ENCODE measurements around the gene OR2L13. TPM values are rescaled to one million over a fixed set of nuclear protein-coding genes. Genes with fewer than 3 reads are reported as not detected.
"Not testable (repeated sequence)": the region's sequence is repeated elsewhere in the genome, so short reads cannot be mapped to it uniquely, and the experiment has no call there.

The OR2L13 gene
- not detected for total RNA-seq

- ATAC-seq (replicated peaks) = no peak
- no peaks in the 10 kb centered on the region for H3K4me1 Mint-ChIP-seq
- H3K4me3 Mint-ChIP-seq = no peak within 1 kb of the TSS
- H3K9me3 Mint-ChIP-seq = peaks cover 16% of the 10 kb centered on the region
- no peak within 1 kb of the TSS for H3K27ac Mint-ChIP-seq
- H3K27me3 Mint-ChIP-seq = no peaks in the 10 kb centered on the region
- no peaks in the 10 kb centered on the region for H3K36me3 Mint-ChIP-seq (ENCODE audit: low read depth)
These were observed at the start of gene OR2L13 for GRCh38 chr1:248094884-248095283. Gene OR2L13, plus strand, starts transcription at chr1:248095184. Its CDS starts 4,192 bp downstream, at chr1:248099376.

GRCh38 chr1:248045209-248045608, 49.8 kb upstream of the OR2L13 start:
- H3K9me3 Mint-ChIP-seq = peaks cover 10% of the 10 kb centered on the region
- ATAC-seq (replicated peaks) = no peak
- no peaks in the 10 kb centered on the region for H3K36me3 Mint-ChIP-seq (ENCODE audit: low read depth)
- H3K27ac Mint-ChIP-seq = no peak overlapping the region
- H3K27me3 Mint-ChIP-seq = no peaks in the 10 kb centered on the region
- H3K4me3 Mint-ChIP-seq = no peak overlapping the region
- H3K4me1 Mint-ChIP-seq = no peaks in the 10 kb centered on the region

GRCh38 chr1:248046536-248046935, 48.4 kb upstream of the OR2L13 start, which contains the start of gene OR2L3:
Gene OR2L3, plus strand, starts transcription at chr1:248046836. Its CDS starts 13,846 bp downstream, at chr1:248060682.
- no peak for ATAC-seq (replicated peaks)
- peaks cover 10% of the 10 kb centered on the region for H3K9me3 Mint-ChIP-seq
- H3K27me3 Mint-ChIP-seq = no peaks in the 10 kb centered on the region
- H3K36me3 Mint-ChIP-seq (ENCODE audit: low read depth) = no peaks in the 10 kb centered on the region
- H3K4me1 Mint-ChIP-seq = no peaks in the 10 kb centered on the region
- no peak within 1 kb of the TSS for H3K4me3 Mint-ChIP-seq
- H3K27ac Mint-ChIP-seq = no peak within 1 kb of the TSS

GRCh38 chr1:248047008-248047407, 48.0 kb upstream of the OR2L13 start:
- H3K4me1 Mint-ChIP-seq = no peaks in the 10 kb centered on the region
- H3K4me3 Mint-ChIP-seq = no peak overlapping the region
- H3K27ac Mint-ChIP-seq = no peak overlapping the region
- H3K27me3 Mint-ChIP-seq = no peaks in the 10 kb centered on the region
- H3K9me3 Mint-ChIP-seq = peaks cover 10% of the 10 kb centered on the region
- no peaks in the 10 kb centered on the region for H3K36me3 Mint-ChIP-seq (ENCODE audit: low read depth)
- no peak for ATAC-seq (replicated peaks)

- H3K27ac Mint-ChIP-seq = no peak overlapping the region
- peaks cover 6% of the 10 kb centered on the region for H3K9me3 Mint-ChIP-seq
- no peaks in the 10 kb centered on the region for H3K36me3 Mint-ChIP-seq (ENCODE audit: low read depth)
- no peak overlapping the region for H3K4me3 Mint-ChIP-seq
- H3K27me3 Mint-ChIP-seq = no peaks in the 10 kb centered on the region
- no peaks in the 10 kb centered on the region for H3K4me1 Mint-ChIP-seq
- no peak for ATAC-seq (replicated peaks)
These were observed 40.3 kb upstream of the OR2L13 start for GRCh38 chr1:248054671-248055070.

- Mint-ChIP-seq H3K9me3 (peaks cover 6% of the 10 kb centered on the region), H3K4me1 (no peaks in the 10 kb centered on the region), H3K36me3 (ENCODE audit: low read depth) (no peaks in the 10 kb centered on the region), H3K4me3 (no peak overlapping the region), H3K27me3 (no peaks in the 10 kb centered on the region), H3K27ac (no peak overlapping the region)
- no peak for ATAC-seq (replicated peaks)
These were observed 39.7 kb upstream of the OR2L13 start for GRCh38 chr1:248055261-248055660.

- Mint-ChIP-seq H3K9me3 (peaks cover 18% of the 10 kb centered on the region), H3K27ac (no peak overlapping the region), H3K4me3 (no peak overlapping the region), H3K4me1 (no peaks in the 10 kb centered on the region), H3K36me3 (ENCODE audit: low read depth) (no peaks in the 10 kb centered on the region), H3K27me3 (no peaks in the 10 kb centered on the region)
- ATAC-seq (replicated peaks) = no peak
These were observed 29.9 kb upstream of the OR2L13 start for GRCh38 chr1:248065071-248065470.

- no peaks in the 10 kb centered on the region for H3K4me1 Mint-ChIP-seq
- no peak overlapping the region for H3K27ac Mint-ChIP-seq
- no peaks in the 10 kb centered on the region for H3K36me3 Mint-ChIP-seq (ENCODE audit: low read depth)
- ATAC-seq (replicated peaks) = no peak
- no peak overlapping the region for H3K4me3 Mint-ChIP-seq
- H3K27me3 Mint-ChIP-seq = no peaks in the 10 kb centered on the region
- H3K9me3 Mint-ChIP-seq = peaks cover 15% of the 10 kb centered on the region
These were observed 29.4 kb upstream of the OR2L13 start for GRCh38 chr1:248065604-248066003.

- H3K27me3 Mint-ChIP-seq; ATAC-seq (replicated peaks); H3K4me3 Mint-ChIP-seq; H3K36me3 Mint-ChIP-seq (ENCODE audit: low read depth); H3K27ac Mint-ChIP-seq; H3K9me3 Mint-ChIP-seq; H3K4me1 Mint-ChIP-seq: not testable (repeated sequence)
These were observed 11.1 kb upstream of the OR2L13 start for GRCh38 chr1:248083864-248084263.

- Mint-ChIP-seq H3K36me3 (ENCODE audit: low read depth) (no peaks in the 10 kb centered on the region), H3K27me3 (no peaks in the 10 kb centered on the region), H3K9me3 (peaks cover 5% of the 10 kb centered on the region), H3K4me1 (no peaks in the 10 kb centered on the region), H3K4me3 (no peak overlapping the region), H3K27ac (no peak overlapping the region)
- ATAC-seq (replicated peaks) = no peak
These were observed 3.5 kb downstream of the OR2L13 start for GRCh38 chr1:248098529-248098928.

- H3K27me3 Mint-ChIP-seq = no peaks in the 10 kb centered on the region
- no peaks in the 10 kb centered on the region for H3K4me1 Mint-ChIP-seq
- no peaks in the 10 kb centered on the region for H3K36me3 Mint-ChIP-seq (ENCODE audit: low read depth)
- no peak overlapping the region for H3K4me3 Mint-ChIP-seq
- ATAC-seq (replicated peaks) = no peak
- peaks cover 11% of the 10 kb centered on the region for H3K9me3 Mint-ChIP-seq
- no peak overlapping the region for H3K27ac Mint-ChIP-seq
These were observed 7.9 kb downstream of the OR2L13 start for GRCh38 chr1:248102847-248103246.

- ATAC-seq (replicated peaks) = no peak
- no peaks in the 10 kb centered on the region for H3K36me3 Mint-ChIP-seq (ENCODE audit: low read depth)
- H3K4me1 Mint-ChIP-seq = no peaks in the 10 kb centered on the region
- H3K4me3 Mint-ChIP-seq = no peak overlapping the region
- H3K27ac Mint-ChIP-seq = no peak overlapping the region
- peaks cover 36% of the 10 kb centered on the region for H3K9me3 Mint-ChIP-seq
- no peaks in the 10 kb centered on the region for H3K27me3 Mint-ChIP-seq
These were observed 16.2 kb downstream of the OR2L13 start for GRCh38 chr1:248111157-248111556.

- Mint-ChIP-seq H3K9me3 (peaks cover 23% of the 10 kb centered on the region), H3K36me3 (ENCODE audit: low read depth) (no peaks in the 10 kb centered on the region), H3K27ac (no peak overlapping the region), H3K4me1 (no peaks in the 10 kb centered on the region), H3K27me3 (no peaks in the 10 kb centered on the region), H3K4me3 (no peak overlapping the region)
- ATAC-seq (replicated peaks) = no peak
These were observed 19.9 kb downstream of the OR2L13 start for GRCh38 chr1:248114890-248115289.

GRCh38 chr1:248127653-248128052, 32.7 kb downstream of the OR2L13 start:
- Mint-ChIP-seq H3K9me3 (peaks cover 13% of the 10 kb centered on the region), H3K4me3 (no peak overlapping the region), H3K27ac (no peak overlapping the region), H3K4me1 (no peaks in the 10 kb centered on the region), H3K36me3 (ENCODE audit: low read depth) (no peaks in the 10 kb centered on the region), H3K27me3 (no peaks in the 10 kb centered on the region)
- no peak for ATAC-seq (replicated peaks)

- H3K4me1 Mint-ChIP-seq = no peaks in the 10 kb centered on the region
- ATAC-seq (replicated peaks) = no peak
- no peaks in the 10 kb centered on the region for H3K27me3 Mint-ChIP-seq
- H3K9me3 Mint-ChIP-seq = no peaks in the 10 kb centered on the region
- no peaks in the 10 kb centered on the region for H3K36me3 Mint-ChIP-seq (ENCODE audit: low read depth)
- no peak overlapping the region for H3K4me3 Mint-ChIP-seq
- H3K27ac Mint-ChIP-seq = no peak overlapping the region
These were observed 41.8 kb downstream of the OR2L13 start for GRCh38 chr1:248136811-248137210.

GRCh38 chr1:248140846-248141245, 45.9 kb downstream of the OR2L13 start:
- ATAC-seq (replicated peaks) = no peak
- Mint-ChIP-seq H3K4me3 (no peak overlapping the region), H3K36me3 (ENCODE audit: low read depth) (no peaks in the 10 kb centered on the region), H3K27ac (no peak overlapping the region), H3K9me3 (peaks cover 11% of the 10 kb centered on the region), H3K27me3 (no peaks in the 10 kb centered on the region), H3K4me1 (no peaks in the 10 kb centered on the region)

Data from activated T-helper 17 cell treated with anti-CD3 and anti-CD28 coated beads, Interleukin-2, amount 50 U/mL, for 72 hours (primary cell).